NK-92 (cell line): ENCODE results near the gene MYH15.

Experiments used
- DNase-seq: peaks from one replicate; lab custom pipeline; 2025; ENCODE audit not compliant: unreplicated experiment; lab: John Stamatoyannopoulos, UW

The MYH15 gene

GRCh38 chr3:108510496-108510895, at the start of gene MYH15:
MYH15 (minus strand) TSS chr3:108510596; CDS start chr3:108510530, 66 bp downstream.
- no peak for DNase-seq

- no peak for DNase-seq
These were observed 45.7 kb upstream of the MYH15 start for GRCh38 chr3:108555966-108556581.

- no peak for DNase-seq
These were observed 44.6 kb upstream of the MYH15 start for GRCh38 chr3:108554913-108555571.

- DNase-seq = no peak
These were observed 43.8 kb upstream of the MYH15 start for GRCh38 chr3:108554229-108554628.

- DNase-seq = no peak
These were observed 42.1 kb upstream of the MYH15 start for GRCh38 chr3:108552267-108553159.

- no peak for DNase-seq
These were observed 38.5 kb upstream of the MYH15 start for GRCh38 chr3:108548886-108549285.

- no peak for DNase-seq
These were observed 37.9 kb upstream of the MYH15 start for GRCh38 chr3:108548304-108548703.

- no peak for DNase-seq
These were observed 36.3 kb upstream of the MYH15 start for GRCh38 chr3:108546692-108547091.

GRCh38 chr3:108546247-108546646, 35.9 kb upstream of the MYH15 start:
- no peak for DNase-seq

- DNase-seq = no peak
These were observed 27.7 kb upstream of the MYH15 start for GRCh38 chr3:108538083-108538482.

GRCh38 chr3:108528459-108529252, 18.3 kb upstream of the MYH15 start:
- DNase-seq = no peak

GRCh38 chr3:108527817-108528216, 17.4 kb upstream of the MYH15 start:
- DNase-seq = no peak

- no peak for DNase-seq
These were observed 16.7 kb upstream of the MYH15 start for GRCh38 chr3:108527109-108527508.

- no peak for DNase-seq
These were observed 15.6 kb upstream of the MYH15 start for GRCh38 chr3:108525971-108526370.

GRCh38 chr3:108525256-108525655, 14.9 kb upstream of the MYH15 start:
- DNase-seq = no peak

GRCh38 chr3:108524537-108524936, 14.1 kb upstream of the MYH15 start:
- no peak for DNase-seq

- no peak for DNase-seq
These were observed 8.5 kb upstream of the MYH15 start for GRCh38 chr3:108518895-108519294.

GRCh38 chr3:108516881-108517280, 6.5 kb upstream of the MYH15 start:
- no peak for DNase-seq

- no peak for DNase-seq
These were observed 3.6 kb upstream of the MYH15 start for GRCh38 chr3:108513961-108514360.

- DNase-seq = no peak
These were observed 2.3 kb upstream of the MYH15 start for GRCh38 chr3:108512671-108513070.

- no peak for DNase-seq
These were observed 1.1 kb upstream of the MYH15 start for GRCh38 chr3:108511490-108511889.
